ENCODE data around the gene CKAP5.

- TF ChIP-seq EZH2 (IDR thresholded peaks at IDR 0.05; ENCODE audit: low read length, missing control alignments) (no peak), CTCF (conservative IDR thresholded peaks at IDR 0.05 in 1 of 2, IDR thresholded peaks at IDR 0.05 in 1 of 2; ENCODE audit: low read depth in 1 of 2, low read length in 2 of 2) (no peak)
Measured at GRCh38 chr11:46743043-46743442, 103.0 kb downstream of the CKAP5 start.

Data from fibroblast of lung (primary cell).